Heart left ventricle (tissue), 13 donors: ENCODE measurements around the gene LACTBL1.
"Not testable (repeated sequence)": the region's sequence is repeated elsewhere in the genome, so short reads cannot be mapped to it uniquely, and the experiment has no call there.

ENCODE experiments used
- CTCF ChIP-seq, 12 donors: fragments of 200-600 bp; sonication (generic) in 4 of 12; IDR thresholded peaks; one replicate each; pipeline versions ENCODE4 v1.5.0 to v1.8.0; 2018 to 2022; ENCODE audit warnings: antibody characterized with exemption in 12 of 12, mild to moderate bottlenecking in 5 of 12
- POLR2A ChIP-seq, 2 donors: fragments of 450-650 bp; IDR thresholded peaks; one replicate each; pipeline ENCODE4 v1.6.1; 2017; ENCODE audit warnings: antibody characterized with exemption in 2 of 2, mild to moderate bottlenecking in 2 of 2, moderate library complexity in 2 of 2
- donor health status: ischemic (EF 13 %, LVEDD 7.1; RV severe dilation, severe dysfunction).
- donor health status: DM: no; HTN: yes; CAD: no.
- donor health status: DM: no; HTN: no; CAD: no.
- donor health status: ischemic (EF 25% LVEDD 6.9; RV normal size, moderate dysfunction).
- donor health status: ischemic (EF 25% LVEDD 5.7; RV mildly dilated, moderate dysfunction).
- donor health status: ischemic (EF 35%, LVEDD 5.7; RV mildly dilated, moderate dysfunction).
- donor health status: nonischemic (EF 11% LVEDD 7.7; RV severe dilation, severe dysfunction).
- donor health status: DM: yes; HTN: yes; CAD: no.
- donor health status: PGD.
- donor health status: ischemic (EF 29% LVEDD 5.4; RV normal size, mild dysfunction).
- donor health status: nonischemic (EF 23%, LVEDD 6.1; RV moderate dilation, normal function).

- not testable (repeated sequence) for TF ChIP-seq CTCF, POLR2A (IDR thresholded peaks at IDR 0.05)
These were observed 20.6 kb upstream of the LACTBL1 start for GRCh38 chr1:22993220-22993795.
